ENCODE results near the gene TTYH2.
"Not testable (repeated sequence)": the region's sequence is repeated elsewhere in the genome, so short reads cannot be mapped to it uniquely, and the experiment has no call there.

The TTYH2 gene

GRCh38 chr17:74237321-74237720 is 23.9 kb downstream of the TTYH2 start:
- DNase-seq (ENCODE audit: low read depth) = no peak

- no peak for DNase-seq (ENCODE audit: low read depth)
Observed at GRCh38 chr17:74239172-74239571, 25.8 kb downstream of the TTYH2 start.

- DNase-seq (ENCODE audit: low read depth) = no peak
Observed at GRCh38 chr17:74240618-74241205, 27.3 kb downstream of the TTYH2 start.

GRCh38 chr17:74241431-74241830 is 28.1 kb downstream of the TTYH2 start:
- DNase-seq (ENCODE audit: low read depth) = no peak

- no peak for DNase-seq (ENCODE audit: low read depth)
Observed at GRCh38 chr17:74241847-74242246, 28.5 kb downstream of the TTYH2 start.

- no peak for DNase-seq (ENCODE audit: low read depth)
Observed at GRCh38 chr17:74243013-74243755, 29.8 kb downstream of the TTYH2 start.

GRCh38 chr17:74244128-74244527 is 30.8 kb downstream of the TTYH2 start:
- DNase-seq (ENCODE audit: low read depth) = no peak

GRCh38 chr17:74244548-74244947 is 31.2 kb downstream of the TTYH2 start:
- no peak for DNase-seq (ENCODE audit: low read depth)

- no peak for DNase-seq (ENCODE audit: low read depth)
Observed at GRCh38 chr17:74245145-74245831, 31.9 kb downstream of the TTYH2 start.

- DNase-seq (ENCODE audit: low read depth) = no peak
Observed at GRCh38 chr17:74245871-74246270, 32.5 kb downstream of the TTYH2 start.

- no peak for DNase-seq (ENCODE audit: low read depth)
Observed at GRCh38 chr17:74249590-74250270, 36.4 kb downstream of the TTYH2 start.

- no peak for DNase-seq (ENCODE audit: low read depth)
Observed at GRCh38 chr17:74250324-74250995, 37.1 kb downstream of the TTYH2 start.

- no peak for DNase-seq (ENCODE audit: low read depth)
Observed at GRCh38 chr17:74251051-74251450, 37.7 kb downstream of the TTYH2 start.

- DNase-seq (ENCODE audit: low read depth) = no peak
Observed at GRCh38 chr17:74251569-74251968, 38.2 kb downstream of the TTYH2 start.

GRCh38 chr17:74252211-74252610 is 38.8 kb downstream of the TTYH2 start:
- no peak for DNase-seq (ENCODE audit: low read depth)

- DNase-seq (ENCODE audit: low read depth) = no peak
Observed at GRCh38 chr17:74253036-74253435, 39.7 kb downstream of the TTYH2 start.

- DNase-seq (ENCODE audit: low read depth) = no peak
Observed at GRCh38 chr17:74257311-74257710, 43.9 kb downstream of the TTYH2 start.

GRCh38 chr17:74259667-74260524 is 46.5 kb downstream of the TTYH2 start:
- no peak for DNase-seq (ENCODE audit: low read depth)

- DNase-seq (ENCODE audit: low read depth) = no peak
Observed at GRCh38 chr17:74260525-74260850, 47.1 kb downstream of the TTYH2 start.

- no peak for DNase-seq (ENCODE audit: low read depth)
Observed at GRCh38 chr17:74262601-74263000, 49.2 kb downstream of the TTYH2 start.

GRCh38 chr17:74267054-74267453 is 53.7 kb downstream of the TTYH2 start:
- not testable (repeated sequence) for DNase-seq (ENCODE audit: low read depth)
